MM.1S (cell line): ENCODE results near the gene CST1.
"Not testable (repeated sequence)": the region's sequence is repeated elsewhere in the genome, so short reads cannot be mapped to it uniquely, and the experiment has no call there.

Experiments used
- DNase-seq: peaks from one replicate; pipeline ENCODE4 v3.0.0-alpha.2; 2015
- H2AFZ ChIP-seq: fragments of 300-600 bp; sonication (generic); 2 replicates; pipeline ENCODE4 v1.6.0; 2016; ENCODE audit warnings: antibody characterized with exemption, low read length
- H3F3A ChIP-seq: fragments of 300-600 bp; sonication (generic); 2 replicates; pipeline ENCODE4 v1.6.1; 2016; ENCODE audit warnings: mild to moderate bottlenecking, antibody characterized with exemption, low read length, moderate library complexity, mixed read lengths; ENCODE audit not compliant: insufficient read depth
- H3K27ac ChIP-seq: fragments of 300-600 bp; sonication (generic); 2 replicates; pipeline ENCODE4 v1.5.1; 2016; ENCODE audit warnings: mild to moderate bottlenecking, low read length
- H3K27me3 ChIP-seq: fragments of 300-600 bp; sonication (generic); replicated peaks from 2 replicates; pipeline ENCODE4 v1.6.0; 2016; ENCODE audit warnings: low read length; ENCODE audit not compliant: insufficient read depth
- H3K36me3 ChIP-seq: fragments of 300-600 bp; sonication (generic); replicated peaks from 2 replicates; pipeline ENCODE4 v1.6.1; 2016; ENCODE audit warnings: mild to moderate bottlenecking, low read length, mixed read lengths; ENCODE audit not compliant: insufficient read depth
- H3K4me1 ChIP-seq: fragments of 300-600 bp; sonication (generic); 2 replicates; pipeline ENCODE4 v1.6.1; 2016; ENCODE audit warnings: low read length, mixed read lengths
- H3K4me2 ChIP-seq: fragments of 300-600 bp; sonication (generic); 2 replicates; pipeline ENCODE4 v1.6.0; 2016; ENCODE audit warnings: low read depth, low read length
- H3K4me3 ChIP-seq: fragments of 300-600 bp; sonication (generic); 2 replicates; pipeline ENCODE4 v1.5.1; 2016; ENCODE audit warnings: low read length, mixed read lengths
- H3K79me2 ChIP-seq: fragments of 300-600 bp; sonication (generic); 2 replicates; pipeline ENCODE4 v1.6.1; 2016; ENCODE audit warnings: mixed run types, low read length, mixed read lengths
- H3K9ac ChIP-seq: fragments of 300-600 bp; sonication (generic); 2 replicates; pipeline ENCODE4 v1.6.1; 2016; ENCODE audit warnings: low read length, mixed read lengths
- H3K9me2 ChIP-seq: fragments of 300-600 bp; sonication (generic); replicated peaks from 2 replicates; pipeline ENCODE4 v1.6.1; 2016; ENCODE audit warnings: mild to moderate bottlenecking, low read length, mixed read lengths; ENCODE audit not compliant: insufficient read depth
- H3K9me3 ChIP-seq: fragments of 300-600 bp; sonication (generic); replicated peaks from 2 replicates; pipeline ENCODE4 v1.6.1; 2016; ENCODE audit warnings: mild to moderate bottlenecking, low read length, mixed read lengths; ENCODE audit not compliant: insufficient read depth
- H4K20me1 ChIP-seq: fragments of 300-600 bp; sonication (generic); 2 replicates; pipeline ENCODE4 v1.6.1; 2016; ENCODE audit warnings: mild to moderate bottlenecking, low read length, moderate library complexity, mixed read lengths; ENCODE audit not compliant: insufficient read depth
- CTCF ChIP-seq: fragments of 300-600 bp; sonication (generic); IDR thresholded peaks from 2 replicates; pipeline ENCODE4 v1.5.1; 2016; ENCODE audit warnings: antibody characterized with exemption, low read length, mixed read lengths
- EZH2 ChIP-seq: fragments of 300-600 bp; sonication (generic); optimal IDR thresholded peaks from 2 replicates; pipeline ENCODE3; 2017; ENCODE audit warnings: low read depth, mild to moderate bottlenecking, antibody characterized with exemption, low read length, mixed read lengths
- EZH2phosphoT487 ChIP-seq: fragments of 300-600 bp; sonication (generic); IDR thresholded peaks from 2 replicates; pipeline ENCODE4 v1.6.1; 2018; ENCODE audit warnings: antibody characterized with exemption, low read length

The CST1 gene

GRCh38 chr20:23759306-23759940, 8.7 kb upstream of the CST1 start:
- no peaks in the 10 kb centered on the region for H4K20me1 ChIP-seq
- H3K36me3 ChIP-seq: no peaks in the 10 kb centered on the region
- H3K9ac ChIP-seq: no peak overlapping the region
- H3K4me1 ChIP-seq: no peaks in the 10 kb centered on the region
- H2AFZ ChIP-seq: no peak overlapping the region
- no peaks in the 10 kb centered on the region for H3K79me2 ChIP-seq
- no peak overlapping the region for H3K4me2 ChIP-seq
- no peaks in the 10 kb centered on the region for H3K27me3 ChIP-seq
- H3K9me2 ChIP-seq: no peaks in the 10 kb centered on the region
- H3F3A ChIP-seq: no peaks in the 10 kb centered on the region
- H3K4me3 ChIP-seq: no peak overlapping the region
- DNase-seq: no peak
- H3K27ac ChIP-seq: no peak overlapping the region
- H3K9me3 ChIP-seq: no peaks in the 10 kb centered on the region
- TF ChIP-seq EZH2 (no peak), CTCF (no peak), EZH2phosphoT487 (no peak)

GRCh38 chr20:23756792-23757191, 6.1 kb upstream of the CST1 start:
- not testable (repeated sequence) for H4K20me1 ChIP-seq, H3K36me3 ChIP-seq, H3K4me2 ChIP-seq, H3K4me3 ChIP-seq, H3F3A ChIP-seq, DNase-seq, H3K27ac ChIP-seq, H2AFZ ChIP-seq, H3K79me2 ChIP-seq, H3K9me3 ChIP-seq, H3K9me2 ChIP-seq, H3K9ac ChIP-seq, H3K27me3 ChIP-seq, H3K4me1 ChIP-seq

- not testable (repeated sequence) for H3K36me3 ChIP-seq, H3K4me2 ChIP-seq, DNase-seq, H3K79me2 ChIP-seq, H3K4me1 ChIP-seq, H3K9ac ChIP-seq, H2AFZ ChIP-seq, H3K9me2 ChIP-seq, H3K4me3 ChIP-seq, H4K20me1 ChIP-seq, H3K27ac ChIP-seq, H3K27me3 ChIP-seq, H3F3A ChIP-seq, H3K9me3 ChIP-seq
Measured at GRCh38 chr20:23755131-23755611, 4.4 kb upstream of the CST1 start.

- no peaks in the 10 kb centered on the region for H3F3A ChIP-seq
- no peak for TF ChIP-seq CTCF
- no peak for TF ChIP-seq EZH2phosphoT487
- TF ChIP-seq EZH2: no peak
- no peak overlapping the region for H3K4me2 ChIP-seq
- H3K4me3 ChIP-seq: no peak overlapping the region
- H3K9me3 ChIP-seq: no peaks in the 10 kb centered on the region
- DNase-seq: no peak
- H3K27ac ChIP-seq: no peak overlapping the region
- no peaks in the 10 kb centered on the region for H3K36me3 ChIP-seq
- no peaks in the 10 kb centered on the region for H3K4me1 ChIP-seq
- H3K9me2 ChIP-seq: no peaks in the 10 kb centered on the region
- no peaks in the 10 kb centered on the region for H4K20me1 ChIP-seq
- no peak overlapping the region for H2AFZ ChIP-seq
- no peaks in the 10 kb centered on the region for H3K79me2 ChIP-seq
- H3K27me3 ChIP-seq: no peaks in the 10 kb centered on the region
- H3K9ac ChIP-seq: no peak overlapping the region
Measured at GRCh38 chr20:23754731-23755130, 4.0 kb upstream of the CST1 start.
